ENCODE data around the gene SLF2. TPM values are rescaled to one million over a fixed set of nuclear protein-coding genes. Genes with fewer than 3 reads are reported as not detected.

The SLF2 gene, protein sequence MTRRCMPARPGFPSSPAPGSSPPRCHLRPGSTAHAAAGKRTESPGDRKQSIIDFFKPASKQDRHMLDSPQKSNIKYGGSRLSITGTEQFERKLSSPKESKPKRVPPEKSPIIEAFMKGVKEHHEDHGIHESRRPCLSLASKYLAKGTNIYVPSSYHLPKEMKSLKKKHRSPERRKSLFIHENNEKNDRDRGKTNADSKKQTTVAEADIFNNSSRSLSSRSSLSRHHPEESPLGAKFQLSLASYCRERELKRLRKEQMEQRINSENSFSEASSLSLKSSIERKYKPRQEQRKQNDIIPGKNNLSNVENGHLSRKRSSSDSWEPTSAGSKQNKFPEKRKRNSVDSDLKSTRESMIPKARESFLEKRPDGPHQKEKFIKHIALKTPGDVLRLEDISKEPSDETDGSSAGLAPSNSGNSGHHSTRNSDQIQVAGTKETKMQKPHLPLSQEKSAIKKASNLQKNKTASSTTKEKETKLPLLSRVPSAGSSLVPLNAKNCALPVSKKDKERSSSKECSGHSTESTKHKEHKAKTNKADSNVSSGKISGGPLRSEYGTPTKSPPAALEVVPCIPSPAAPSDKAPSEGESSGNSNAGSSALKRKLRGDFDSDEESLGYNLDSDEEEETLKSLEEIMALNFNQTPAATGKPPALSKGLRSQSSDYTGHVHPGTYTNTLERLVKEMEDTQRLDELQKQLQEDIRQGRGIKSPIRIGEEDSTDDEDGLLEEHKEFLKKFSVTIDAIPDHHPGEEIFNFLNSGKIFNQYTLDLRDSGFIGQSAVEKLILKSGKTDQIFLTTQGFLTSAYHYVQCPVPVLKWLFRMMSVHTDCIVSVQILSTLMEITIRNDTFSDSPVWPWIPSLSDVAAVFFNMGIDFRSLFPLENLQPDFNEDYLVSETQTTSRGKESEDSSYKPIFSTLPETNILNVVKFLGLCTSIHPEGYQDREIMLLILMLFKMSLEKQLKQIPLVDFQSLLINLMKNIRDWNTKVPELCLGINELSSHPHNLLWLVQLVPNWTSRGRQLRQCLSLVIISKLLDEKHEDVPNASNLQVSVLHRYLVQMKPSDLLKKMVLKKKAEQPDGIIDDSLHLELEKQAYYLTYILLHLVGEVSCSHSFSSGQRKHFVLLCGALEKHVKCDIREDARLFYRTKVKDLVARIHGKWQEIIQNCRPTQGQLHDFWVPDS
- total RNA-seq = 22.5 and 23.1 TPM in 2 replicates

DNA sequence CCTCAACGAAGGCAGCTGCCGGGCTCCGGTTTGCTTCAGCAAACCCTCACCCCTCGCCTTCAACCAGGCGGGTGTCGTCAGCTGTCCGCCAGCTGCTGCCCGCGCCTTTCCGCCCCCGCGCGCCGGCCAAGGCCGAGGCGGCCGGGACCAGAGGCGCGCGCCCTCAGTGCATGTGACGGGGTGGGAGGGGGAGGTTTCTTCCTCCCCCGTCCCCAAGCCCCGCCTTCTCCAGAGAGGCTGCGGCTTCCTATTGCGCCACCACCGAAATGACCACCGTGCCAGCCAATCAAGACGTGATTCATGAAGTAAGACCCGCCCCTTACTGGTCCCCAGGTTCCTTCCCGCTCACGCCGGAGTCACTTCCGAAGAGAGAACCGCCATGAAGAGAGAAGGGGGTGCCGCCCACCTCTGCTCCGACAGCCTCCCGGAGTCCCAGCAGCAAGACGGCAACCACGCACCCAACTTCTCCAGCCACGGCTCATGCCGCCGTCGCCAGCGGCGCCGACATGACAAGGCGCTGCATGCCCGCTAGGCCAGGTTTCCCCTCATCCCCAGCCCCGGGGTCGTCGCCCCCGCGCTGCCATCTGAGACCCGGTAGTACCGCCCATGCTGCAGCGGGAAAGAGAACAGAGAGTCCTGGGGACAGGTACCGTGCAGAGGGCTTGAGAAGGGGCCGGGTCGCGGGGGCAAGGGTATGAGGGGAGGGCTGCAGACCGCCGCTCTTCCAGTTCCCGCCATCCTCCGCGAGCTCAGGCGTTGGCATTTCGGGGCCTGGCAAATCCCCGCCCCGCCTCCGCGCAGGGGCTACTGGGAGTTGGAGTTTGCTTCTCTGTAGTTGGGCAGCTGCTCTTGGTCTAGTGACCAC is at the start of gene SLF2:
Gene SLF2 (plus strand): TSS at position 359 of the 865 bp plus-strand sequence. CDS start 148 bp downstream, at position 507.

DNA sequence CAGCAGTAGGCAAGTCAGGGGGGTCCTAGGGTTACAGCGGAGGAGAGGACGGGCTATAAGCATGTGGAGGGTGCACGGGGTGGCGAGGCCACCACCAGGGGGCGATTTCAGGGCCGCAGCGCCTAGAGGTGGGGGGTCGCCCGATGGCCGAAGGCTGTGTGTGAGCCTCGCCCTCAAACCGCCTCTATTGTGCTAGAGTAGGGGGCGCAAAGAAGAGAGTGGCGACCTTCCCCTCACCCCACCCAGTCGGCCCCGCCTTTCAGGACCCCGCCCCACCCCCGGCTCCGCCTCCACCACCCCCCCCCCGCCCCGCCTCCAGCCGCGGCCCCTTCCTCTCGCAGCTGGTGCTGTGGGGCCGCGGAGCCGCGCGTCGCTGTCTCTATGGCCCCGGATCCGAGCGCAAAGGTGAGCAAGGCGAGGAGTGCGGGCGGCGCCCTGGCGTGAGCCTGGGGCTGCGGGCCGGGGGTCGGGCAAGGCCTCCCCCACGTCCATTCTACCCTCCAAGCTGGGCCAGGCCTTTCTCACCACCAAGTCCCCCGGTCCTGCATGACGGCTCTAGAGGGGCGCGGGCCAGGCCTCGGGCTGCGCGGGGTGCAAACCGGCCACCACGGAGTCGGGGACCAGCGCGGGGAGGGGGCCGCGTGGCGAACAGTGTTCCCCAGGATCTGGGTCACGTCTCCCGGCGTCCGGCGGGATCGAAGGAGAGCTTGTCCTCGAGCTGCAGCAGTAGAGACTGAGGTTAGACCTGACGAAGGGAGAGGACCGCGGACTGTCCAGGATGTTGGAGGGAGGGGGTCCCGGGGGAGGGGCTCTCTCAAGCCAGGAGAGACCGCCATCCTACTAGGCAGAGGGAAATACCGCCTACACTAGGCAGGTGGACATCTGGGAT is 56.7 kb downstream of the SLF2 start, which contains the start of gene SEMA4G:
Gene SEMA4G (plus strand): TSS at position 318 of the 889 bp plus-strand sequence. CDS start 3,409 bp downstream, outside the sequence.

DNA sequence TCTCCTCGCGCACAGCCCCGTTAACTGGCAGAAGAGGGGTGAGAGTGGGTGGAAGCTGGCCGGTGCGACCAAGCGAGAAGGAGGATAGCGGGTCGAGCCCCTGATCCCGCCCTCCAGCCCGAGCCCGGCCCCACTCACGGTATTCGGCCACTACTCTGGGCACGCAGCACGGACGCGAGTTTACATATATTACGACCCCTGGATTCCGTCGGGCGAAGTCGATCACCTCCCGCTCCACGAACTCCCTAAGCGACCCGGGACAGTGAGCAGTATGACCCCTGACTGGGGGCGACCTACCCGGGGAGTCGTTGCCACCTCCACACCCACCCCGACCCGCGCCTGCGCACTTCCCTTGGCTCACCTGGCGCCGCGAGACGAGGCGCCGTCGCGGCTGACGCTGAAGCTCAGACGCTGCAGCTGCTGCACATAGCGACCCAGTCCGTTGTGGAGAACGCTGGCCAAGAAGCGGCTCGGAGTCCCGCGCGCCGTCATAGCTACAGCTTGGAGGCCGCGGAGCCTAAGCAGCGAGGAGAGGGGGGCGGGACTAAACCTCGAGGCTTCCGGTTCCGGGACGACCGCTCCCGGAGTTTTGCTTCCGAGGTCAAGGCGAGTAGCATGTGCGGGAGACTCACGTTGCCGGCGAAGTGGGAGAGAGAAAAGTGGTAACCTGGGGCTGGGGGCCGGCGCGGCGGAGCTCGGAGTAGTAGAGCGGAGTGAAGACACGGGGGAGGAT is 74.4 kb downstream of the SLF2 start, which contains the start of the genes MRPL43 and TWNK:
Gene MRPL43 (minus strand): TSS at position 546 of the 733 bp plus-strand sequence. CDS start 54 bp downstream, at position 492.
Gene TWNK (plus strand): TSS at position 592 of the 733 bp plus-strand sequence. CDS start 668 bp downstream, outside the sequence.

DNA sequence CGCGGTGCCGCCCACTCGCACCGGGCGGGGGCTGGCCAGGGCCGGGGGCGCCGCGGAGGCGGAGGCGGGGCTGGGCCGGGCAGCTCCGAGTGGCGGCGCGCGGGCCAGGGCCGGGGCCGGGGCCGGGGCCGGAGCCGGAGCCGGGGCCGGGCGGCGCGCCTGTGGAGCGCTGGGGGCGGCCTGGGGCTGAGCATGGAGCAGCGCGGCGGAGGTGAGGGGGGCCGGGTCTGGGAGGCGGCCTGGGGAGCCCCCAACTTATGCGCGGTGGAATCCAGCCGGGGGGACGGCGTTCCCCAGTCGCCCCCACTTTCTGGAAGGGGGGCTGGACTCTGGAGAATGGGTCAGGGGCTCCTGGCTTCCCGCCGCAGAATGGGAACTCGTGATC is 87.0 kb downstream of the SLF2 start, which contains the start of gene LZTS2:
Gene LZTS2 (plus strand): TSS at position 67 of the 385 bp plus-strand sequence. CDS start 2,731 bp downstream, outside the sequence.

Other genes with a start within 250 kb of the SLF2 start
- not detected in 2 replicates for gene PAX2, start 167.4 kb upstream of the SLF2 start, total RNA-seq
- gene SEMA4G, start 56.5 kb downstream of the SLF2 start, total RNA-seq = 2.8 and 6.1 TPM in 2 replicates
- 83.3 and 101 TPM in 2 replicates for gene MRPL43, start 74.5 kb downstream of the SLF2 start, total RNA-seq
- 8.4 and 12.4 TPM in 2 replicates for gene TWNK, start 74.6 kb downstream of the SLF2 start, total RNA-seq
- gene LZTS2, start 86.8 kb downstream of the SLF2 start, total RNA-seq = 74.2 and 138 TPM in 2 replicates
- 0.40 and 0.91 TPM in 2 replicates for gene PDZD7, start 118.2 kb downstream of the SLF2 start, total RNA-seq
- gene SFXN3, start 118.3 kb downstream of the SLF2 start, total RNA-seq = 16.4 and 54.9 TPM in 2 replicates
- gene KAZALD1, start 149.0 kb downstream of the SLF2 start, total RNA-seq = 14.1 and 67.5 TPM in 2 replicates
- gene TLX1, start 218.3 kb downstream of the SLF2 start, total RNA-seq = not detected in 2 replicates

Measured in epithelial cell of alveolus of lung (primary cell).